H9 (cell line): ENCODE measurements around the gene DPP6. TPM values are rescaled to one million over a fixed set of nuclear protein-coding genes. Genes with fewer than 3 reads are reported as not detected.

Experiments
- DNase-seq: peaks from one replicate; pipeline ENCODE4 v3.0.0-alpha.2; 2017
- H2AFZ ChIP-seq: one replicate; pipeline ENCODE4 v1.6.1; 2013; ENCODE audit warnings: mild to moderate bottlenecking, low read length, control low read depth, moderate library complexity
- H2AK5ac ChIP-seq: 2 replicates; pipeline ENCODE4 v1.6.1; 2013; ENCODE audit warnings: low read length, control low read depth, mixed read lengths; ENCODE audit not compliant: insufficient read length
- H2BK120ac ChIP-seq: one replicate; pipeline ENCODE4 v1.6.1; 2013; ENCODE audit warnings: low read depth, mild to moderate bottlenecking, low read length, control low read depth, inconsistent platforms; ENCODE audit not compliant: poor library complexity, severe bottlenecking
- H2BK12ac ChIP-seq: 2 replicates; pipeline ENCODE4 v1.6.1; 2013; ENCODE audit warnings: low read length, control low read depth, mixed read lengths, low read depth; ENCODE audit not compliant: insufficient read length
- H2BK15ac ChIP-seq: 2 replicates; pipeline ENCODE4 v1.6.1; 2013; ENCODE audit warnings: low read depth, low read length, control low read depth
- H2BK20ac ChIP-seq: one replicate; pipeline ENCODE4 v1.6.1; 2013; ENCODE audit warnings: low read depth, mild to moderate bottlenecking, low read length, control low read depth, inconsistent platforms; ENCODE audit not compliant: poor library complexity, severe bottlenecking
- H2BK5ac ChIP-seq: 2 replicates; pipeline ENCODE4 v1.6.1; 2013; ENCODE audit warnings: low read length, control low read depth, mixed read lengths; ENCODE audit not compliant: insufficient read length
- H3K14ac ChIP-seq: 2 replicates; pipeline ENCODE4 v1.6.1; 2013; ENCODE audit warnings: low read length, control low read depth; ENCODE audit not compliant: insufficient read depth
- H3K18ac ChIP-seq: 2 replicates; pipeline ENCODE4 v1.6.1; 2013; ENCODE audit warnings: low read depth, mild to moderate bottlenecking, mixed read lengths, low read length, control low read depth; ENCODE audit not compliant: insufficient read length
- H3K23ac ChIP-seq: 2 replicates; pipeline ENCODE4 v1.6.1; 2013; ENCODE audit warnings: low read length, control low read depth, mixed read lengths, low read depth; ENCODE audit not compliant: insufficient read length
- H3K23me2 ChIP-seq: 2 replicates; pipeline ENCODE4 v1.6.1; 2013; ENCODE audit warnings: low read depth, mild to moderate bottlenecking, mixed read lengths, low read length, control low read depth; ENCODE audit not compliant: insufficient read length, poor library complexity, severe bottlenecking
- H3K27ac ChIP-seq: 2 replicates; pipeline ENCODE4 v1.5.1; 2013; ENCODE audit warnings: low read length, control low read depth, mixed read lengths, low read depth; ENCODE audit not compliant: insufficient read length
- H3K27me3 ChIP-seq: 2 replicates; pipeline ENCODE4 v1.6.1; 2013; ENCODE audit warnings: low read length, control low read depth, inconsistent platforms; ENCODE audit not compliant: insufficient read depth
- H3K4ac ChIP-seq: 2 replicates; pipeline ENCODE4 v1.6.1; 2013; ENCODE audit warnings: low read depth, mild to moderate bottlenecking, control low read depth, inconsistent platforms, low read length, moderate library complexity
- H3K4me1 ChIP-seq: 2 replicates; pipeline ENCODE4 v1.6.1; 2013; ENCODE audit warnings: low read length, control low read depth, inconsistent platforms; ENCODE audit not compliant: insufficient read depth
- H3K4me2 ChIP-seq: 2 replicates; pipeline ENCODE4 v1.6.1; 2013; ENCODE audit warnings: low read length, control low read depth, mixed read lengths; ENCODE audit not compliant: insufficient read length, insufficient read depth
- H3K56ac ChIP-seq: 2 replicates; pipeline ENCODE4 v1.6.1; 2013; ENCODE audit warnings: low read depth, mild to moderate bottlenecking, mixed read lengths, low read length, control low read depth; ENCODE audit not compliant: insufficient read length
- H3K79me1 ChIP-seq: 2 replicates; pipeline ENCODE4 v1.6.1; 2013; ENCODE audit warnings: low read depth, mild to moderate bottlenecking, moderate library complexity, low read length, control low read depth, inconsistent platforms; ENCODE audit not compliant: insufficient read depth, poor library complexity, severe bottlenecking
- H3K79me2 ChIP-seq: 2 replicates; pipeline ENCODE4 v1.6.1; 2013; ENCODE audit warnings: low read length, control low read depth, inconsistent platforms; ENCODE audit not compliant: insufficient read depth
- H3K9ac ChIP-seq: 2 replicates; pipeline ENCODE4 v1.6.1; 2013; ENCODE audit warnings: low read length, control low read depth, mixed read lengths; ENCODE audit not compliant: insufficient read length; ENCODE audit errors: extremely low read depth
- H3K9me3 ChIP-seq: one replicate; pipeline ENCODE4 v1.6.1; 2013; ENCODE audit warnings: low read depth, low read length, inconsistent platforms; ENCODE audit not compliant: control insufficient read depth
- H3T11ph ChIP-seq: one replicate; pipeline ENCODE4 v1.6.1; 2013; ENCODE audit warnings: mild to moderate bottlenecking, low read length, control low read depth, inconsistent platforms
- H4K20me1 ChIP-seq: one replicate; pipeline ENCODE4 v1.6.1; 2013; ENCODE audit not compliant: control insufficient read depth, insufficient read length, insufficient read depth
- H4K5ac ChIP-seq: 2 replicates; pipeline ENCODE4 v1.6.1; 2013; ENCODE audit warnings: low read depth, mild to moderate bottlenecking, mixed read lengths, low read length, control low read depth; ENCODE audit not compliant: insufficient read length
- H4K8ac ChIP-seq: replicated peaks from 2 replicates; pipeline ENCODE4 v1.6.1; 2013; ENCODE audit warnings: low read length, control low read depth, mixed read lengths, low read depth; ENCODE audit not compliant: insufficient read length
- H4K91ac ChIP-seq: 2 replicates; pipeline ENCODE4 v1.6.1; 2013; ENCODE audit warnings: low read depth, mild to moderate bottlenecking, moderate library complexity, mixed read lengths, low read length, control low read depth; ENCODE audit not compliant: insufficient read length
- H3K27ac Mint-ChIP-seq, 3 experiments: 2 replicates in 2 of 3; 3 replicates in 1 of 3; pipeline ENCODE4 v1.8.0; 2020 to 2021; ENCODE audit warnings: mixed read lengths in 3 of 3, mild to moderate bottlenecking in 1 of 3, moderate library complexity in 1 of 3
- H3K27me3 Mint-ChIP-seq: 2 replicates; pipeline ENCODE4 v1.8.0; 2021; ENCODE audit warnings: low read depth, mild to moderate bottlenecking, moderate library complexity, mixed read lengths
- H3K36me3 Mint-ChIP-seq, 3 experiments: 2 replicates in 2 of 3; 3 replicates in 1 of 3; pipeline ENCODE4 v1.8.0; 2020 to 2021; ENCODE audit warnings: low read depth in 3 of 3, mixed read lengths in 3 of 3; ENCODE audit not compliant: insufficient read depth in 1 of 3
- H3K4me1 Mint-ChIP-seq, 2 experiments: 2 replicates each; pipeline ENCODE4 v1.8.0; 2020; ENCODE audit warnings: mixed read lengths in 2 of 2
- H3K4me3 Mint-ChIP-seq, 2 experiments: 2 replicates in 1 of 2; 3 replicates in 1 of 2; pipeline ENCODE4 v1.8.0; 2020 to 2021; ENCODE audit warnings: mild to moderate bottlenecking in 2 of 2, mixed read lengths in 2 of 2, moderate library complexity in 1 of 2
- H3K9me3 Mint-ChIP-seq, 2 experiments: 2 replicates in 1 of 2; 3 replicates in 1 of 2; pipeline ENCODE4 v1.8.0; 2020; ENCODE audit warnings: mild to moderate bottlenecking in 2 of 2, mixed read lengths in 2 of 2, moderate library complexity in 1 of 2
- WGBS: extraction: QIAGEN DNeasy Blood & Tissue Kit; methylation state at CpG from one replicate; pipeline ENCODE4 v1.1.7; 2013; ENCODE audit warnings: missing lambda C conversion rate, low lambda C conversion rate, mixed read lengths; ENCODE audit not compliant: insufficient read length; ENCODE audit errors: extremely low coverage; 5-methylcytosine and 5-hydroxymethylcytosine counted together
- total RNA-seq: library from RNA; stranded (reverse); gene quantifications from 2 replicates; pipeline ENCODE4 v1.2.1, GENCODE V29; 2021
- TF ChIP-seq, protein P1 (sequence below): fragments of 200-600 bp; sonication (generic); conservative IDR thresholded peaks from 3 replicates; pipeline ENCODE4 v1.8.0; 2021; ENCODE audit warnings: antibody characterized with exemption, mild to moderate bottlenecking

The DPP6 gene
- total RNA-seq, 1 experiment from 2014 or later: 4.5 TPM

GRCh38 chr7:154202002-154202401, 149.8 kb downstream of the DPP6 start:
- Histone ChIP-seq H3K9ac (no peak overlapping the region), H3K27ac (no peak overlapping the region), H3K27me3 (no peaks in the 10 kb centered on the region), H2BK12ac (no peak overlapping the region), H2BK120ac (no peak overlapping the region), H3K23ac (no peak overlapping the region), H2BK15ac (no peak overlapping the region), H3K79me2 (no peaks in the 10 kb centered on the region), H2BK20ac (no peak overlapping the region), H3K56ac (no peak overlapping the region), H4K91ac (no peak overlapping the region), H3K9me3 (no peaks in the 10 kb centered on the region), H3T11ph (no peak overlapping the region), H3K4ac (no peak overlapping the region), H4K20me1 (no peaks in the 10 kb centered on the region), H3K14ac (no peak overlapping the region), H4K8ac (no peak overlapping the region), H3K18ac (no peak overlapping the region), H2AK5ac (no peak overlapping the region), H3K4me1 (peaks cover 3% of the 10 kb centered on the region; the same call in 1 of the 2 replicates), H4K5ac (no peak overlapping the region), H3K4me2 (no peak overlapping the region), H2AFZ (no peak overlapping the region), H3K79me1 (no peaks in the 10 kb centered on the region), H3K23me2 (no peaks in the 10 kb centered on the region), H2BK5ac (no peak overlapping the region)
- Mint-ChIP-seq H3K4me3 (no peak overlapping the region), H3K27ac (no peak overlapping the region; a peak in 1 of 7 replicates), H3K36me3 (no peaks in the 10 kb centered on the region; a peak in 1 of 7 replicates), H3K9me3 (no peaks in the 10 kb centered on the region; a peak in 1 of 5 replicates), H3K4me1 (peaks cover 33 to 44% of the 10 kb centered on the region in 2 experiments), H3K27me3 (peaks cover 5% of the 10 kb centered on the region; the same call in 1 of the 2 replicates)
- TF ChIP-seq, protein P1, sequence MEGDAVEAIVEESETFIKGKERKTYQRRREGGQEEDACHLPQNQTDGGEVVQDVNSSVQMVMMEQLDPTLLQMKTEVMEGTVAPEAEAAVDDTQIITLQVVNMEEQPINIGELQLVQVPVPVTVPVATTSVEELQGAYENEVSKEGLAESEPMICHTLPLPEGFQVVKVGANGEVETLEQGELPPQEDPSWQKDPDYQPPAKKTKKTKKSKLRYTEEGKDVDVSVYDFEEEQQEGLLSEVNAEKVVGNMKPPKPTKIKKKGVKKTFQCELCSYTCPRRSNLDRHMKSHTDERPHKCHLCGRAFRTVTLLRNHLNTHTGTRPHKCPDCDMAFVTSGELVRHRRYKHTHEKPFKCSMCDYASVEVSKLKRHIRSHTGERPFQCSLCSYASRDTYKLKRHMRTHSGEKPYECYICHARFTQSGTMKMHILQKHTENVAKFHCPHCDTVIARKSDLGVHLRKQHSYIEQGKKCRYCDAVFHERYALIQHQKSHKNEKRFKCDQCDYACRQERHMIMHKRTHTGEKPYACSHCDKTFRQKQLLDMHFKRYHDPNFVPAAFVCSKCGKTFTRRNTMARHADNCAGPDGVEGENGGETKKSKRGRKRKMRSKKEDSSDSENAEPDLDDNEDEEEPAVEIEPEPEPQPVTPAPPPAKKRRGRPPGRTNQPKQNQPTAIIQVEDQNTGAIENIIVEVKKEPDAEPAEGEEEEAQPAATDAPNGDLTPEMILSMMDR: no peak
- WGBS: no CpG with 5 or more reads among the region's 7 CpGs
- no peak for DNase-seq
